Ishikawa (cell line): ENCODE results near the gene LAMC3.

Experiments used
- CEBPB ChIP-seq: IDR thresholded peaks from 2 replicates; pipeline ENCODE4 v1.6.1; 2012
- CREB1 ChIP-seq: IDR thresholded peaks from 2 replicates; pipeline ENCODE4 v1.6.1; 2012; ENCODE audit warnings: low read depth
- EGR1 ChIP-seq: IDR thresholded peaks from 2 replicates; pipeline ENCODE4 v1.6.1; 2012
- FOXM1 ChIP-seq: IDR thresholded peaks from 2 replicates; pipeline ENCODE4 v1.6.1; 2012; ENCODE audit warnings: low read depth, borderline replicate concordance
- RAD21 ChIP-seq: IDR thresholded peaks from 2 replicates; pipeline ENCODE4 v1.6.1; 2012; ENCODE audit warnings: low read depth
- TAF1 ChIP-seq: IDR thresholded peaks from 2 replicates; pipeline ENCODE4 v1.6.1; 2012; ENCODE audit warnings: low read depth, mild to moderate bottlenecking
- TCF12 ChIP-seq: IDR thresholded peaks from 2 replicates; pipeline ENCODE4 v1.6.1; 2012; ENCODE audit warnings: low read depth
- TEAD4 ChIP-seq: IDR thresholded peaks from 2 replicates; pipeline ENCODE4 v1.6.1; 2012
- YY1 ChIP-seq: IDR thresholded peaks from 2 replicates; pipeline ENCODE4 v1.6.1; 2012; ENCODE audit warnings: low read depth
- ZBTB7A ChIP-seq: IDR thresholded peaks from 2 replicates; pipeline ENCODE4 v1.6.1; 2012; ENCODE audit warnings: low read depth
- TF ChIP-seq, protein P1 (sequence below): IDR thresholded peaks from 2 replicates; pipeline ENCODE4 v1.6.1; 2012; ENCODE audit warnings: low read depth, mild to moderate bottlenecking
- TF ChIP-seq, protein P2 (sequence below): IDR thresholded peaks from 2 replicates; pipeline ENCODE4 v1.6.1; 2012

The LAMC3 gene

GRCh38 chr9:131049829-131050715 lies 41.1 kb downstream of the LAMC3 start:
- TF ChIP-seq FOXM1 (no peak), EGR1 (no peak), CEBPB (no peak), YY1 (no peak)

GRCh38 chr9:131050831-131051230 lies 41.9 kb downstream of the LAMC3 start:
- no peak for TF ChIP-seq CEBPB
- TF ChIP-seq TCF12, result no peak
- no peak for TF ChIP-seq TEAD4
- no peak for TF ChIP-seq RAD21
- TF ChIP-seq, protein P1, sequence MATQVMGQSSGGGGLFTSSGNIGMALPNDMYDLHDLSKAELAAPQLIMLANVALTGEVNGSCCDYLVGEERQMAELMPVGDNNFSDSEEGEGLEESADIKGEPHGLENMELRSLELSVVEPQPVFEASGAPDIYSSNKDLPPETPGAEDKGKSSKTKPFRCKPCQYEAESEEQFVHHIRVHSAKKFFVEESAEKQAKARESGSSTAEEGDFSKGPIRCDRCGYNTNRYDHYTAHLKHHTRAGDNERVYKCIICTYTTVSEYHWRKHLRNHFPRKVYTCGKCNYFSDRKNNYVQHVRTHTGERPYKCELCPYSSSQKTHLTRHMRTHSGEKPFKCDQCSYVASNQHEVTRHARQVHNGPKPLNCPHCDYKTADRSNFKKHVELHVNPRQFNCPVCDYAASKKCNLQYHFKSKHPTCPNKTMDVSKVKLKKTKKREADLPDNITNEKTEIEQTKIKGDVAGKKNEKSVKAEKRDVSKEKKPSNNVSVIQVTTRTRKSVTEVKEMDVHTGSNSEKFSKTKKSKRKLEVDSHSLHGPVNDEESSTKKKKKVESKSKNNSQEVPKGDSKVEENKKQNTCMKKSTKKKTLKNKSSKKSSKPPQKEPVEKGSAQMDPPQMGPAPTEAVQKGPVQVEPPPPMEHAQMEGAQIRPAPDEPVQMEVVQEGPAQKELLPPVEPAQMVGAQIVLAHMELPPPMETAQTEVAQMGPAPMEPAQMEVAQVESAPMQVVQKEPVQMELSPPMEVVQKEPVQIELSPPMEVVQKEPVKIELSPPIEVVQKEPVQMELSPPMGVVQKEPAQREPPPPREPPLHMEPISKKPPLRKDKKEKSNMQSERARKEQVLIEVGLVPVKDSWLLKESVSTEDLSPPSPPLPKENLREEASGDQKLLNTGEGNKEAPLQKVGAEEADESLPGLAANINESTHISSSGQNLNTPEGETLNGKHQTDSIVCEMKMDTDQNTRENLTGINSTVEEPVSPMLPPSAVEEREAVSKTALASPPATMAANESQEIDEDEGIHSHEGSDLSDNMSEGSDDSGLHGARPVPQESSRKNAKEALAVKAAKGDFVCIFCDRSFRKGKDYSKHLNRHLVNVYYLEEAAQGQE, result no peak

DNA sequence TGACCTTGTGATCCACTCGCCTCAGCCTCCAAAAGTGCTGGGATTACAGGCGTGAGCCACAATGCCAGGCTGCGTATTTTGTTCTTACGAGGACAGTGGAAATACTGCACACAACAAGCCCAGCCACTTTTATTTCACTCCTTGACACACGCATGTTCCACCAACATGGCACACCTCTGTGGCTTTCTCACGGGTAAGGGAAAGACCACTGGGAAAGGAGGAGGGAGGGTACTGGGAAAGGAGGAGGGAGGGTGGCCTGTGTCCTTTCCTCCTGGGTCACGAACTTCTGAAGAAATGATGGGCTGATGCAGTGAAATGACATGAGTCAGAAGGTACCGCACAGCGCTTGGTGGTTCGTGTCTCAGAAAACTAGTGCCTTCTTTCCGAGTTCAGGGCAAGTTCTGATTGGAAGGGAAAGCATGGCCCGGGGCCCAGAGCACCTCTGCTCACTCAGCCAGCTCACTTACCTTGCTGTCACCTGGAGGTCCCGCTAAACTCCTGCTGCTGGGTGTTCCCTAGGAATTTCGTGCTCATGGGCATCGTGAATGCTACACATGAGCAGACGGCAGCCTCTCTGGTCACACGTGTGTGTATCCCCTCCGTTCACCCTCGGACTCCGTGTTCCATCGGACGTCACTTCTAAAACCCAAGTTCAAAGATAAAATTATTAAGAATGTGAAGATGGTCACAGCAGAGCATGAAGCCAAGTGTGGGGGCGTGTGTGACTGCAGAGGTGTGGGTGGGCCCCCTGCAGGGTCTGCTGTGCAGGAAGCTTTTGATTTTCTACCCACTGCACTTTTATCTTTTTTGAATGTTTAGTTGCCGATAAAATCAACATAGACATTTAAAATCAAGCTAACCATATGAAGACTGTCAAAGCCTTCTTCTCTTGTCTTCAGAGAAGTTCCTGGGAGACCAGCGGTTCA lies 42.9 kb downstream of the LAMC3 start:
- TF ChIP-seq RAD21 (no peak), TAF1 (no peak), CREB1 (no peak), TCF12 (no peak), EGR1 (no peak), TEAD4 (no peak), ZBTB7A (no peak), FOXM1 (no peak)
- TF ChIP-seq, protein P1, result no peak
- TF ChIP-seq, protein P2, sequence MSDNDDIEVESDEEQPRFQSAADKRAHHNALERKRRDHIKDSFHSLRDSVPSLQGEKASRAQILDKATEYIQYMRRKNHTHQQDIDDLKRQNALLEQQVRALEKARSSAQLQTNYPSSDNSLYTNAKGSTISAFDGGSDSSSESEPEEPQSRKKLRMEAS, result no peak

GRCh38 chr9:131053896-131054295 lies 44.9 kb downstream of the LAMC3 start:
- TF ChIP-seq YY1 (no peak), CREB1 (no peak)
- TF ChIP-seq, protein P1, result no peak

- TF ChIP-seq, protein P2, result no peak
Measured at GRCh38 chr9:131056781-131057506, 48.0 kb downstream of the LAMC3 start.
